GM19238 (cell line): ENCODE measurements around the gene LRRN4CL.
"Not testable (repeated sequence)": the region's sequence is repeated elsewhere in the genome, so short reads cannot be mapped to it uniquely, and the experiment has no call there.

Experiments used
- DNase-seq: peaks from one replicate; pipeline ENCODE4 v3.0.0; 2011; ENCODE audit warnings: low spot score; ENCODE audit not compliant: insufficient read length

Gene LRRN4CL

DNA sequence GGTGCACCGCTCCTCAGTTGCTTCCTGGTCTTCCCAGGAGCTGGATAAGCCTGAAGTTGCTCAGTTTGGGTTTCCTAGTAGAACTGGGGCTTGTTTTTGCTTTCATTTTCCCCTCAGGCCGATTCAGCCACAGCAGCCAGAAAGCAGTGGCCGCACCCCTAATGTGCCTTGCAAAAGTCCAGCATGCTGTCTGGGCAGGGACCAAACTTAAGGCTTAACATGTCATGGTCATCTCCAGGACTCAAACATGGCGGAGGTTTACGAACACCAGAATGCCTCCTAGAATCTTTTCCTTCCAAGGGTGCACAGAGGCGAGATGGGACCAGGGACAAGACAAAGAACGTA is 20.6 kb upstream of the LRRN4CL start:
- no peak for DNase-seq

DNA sequence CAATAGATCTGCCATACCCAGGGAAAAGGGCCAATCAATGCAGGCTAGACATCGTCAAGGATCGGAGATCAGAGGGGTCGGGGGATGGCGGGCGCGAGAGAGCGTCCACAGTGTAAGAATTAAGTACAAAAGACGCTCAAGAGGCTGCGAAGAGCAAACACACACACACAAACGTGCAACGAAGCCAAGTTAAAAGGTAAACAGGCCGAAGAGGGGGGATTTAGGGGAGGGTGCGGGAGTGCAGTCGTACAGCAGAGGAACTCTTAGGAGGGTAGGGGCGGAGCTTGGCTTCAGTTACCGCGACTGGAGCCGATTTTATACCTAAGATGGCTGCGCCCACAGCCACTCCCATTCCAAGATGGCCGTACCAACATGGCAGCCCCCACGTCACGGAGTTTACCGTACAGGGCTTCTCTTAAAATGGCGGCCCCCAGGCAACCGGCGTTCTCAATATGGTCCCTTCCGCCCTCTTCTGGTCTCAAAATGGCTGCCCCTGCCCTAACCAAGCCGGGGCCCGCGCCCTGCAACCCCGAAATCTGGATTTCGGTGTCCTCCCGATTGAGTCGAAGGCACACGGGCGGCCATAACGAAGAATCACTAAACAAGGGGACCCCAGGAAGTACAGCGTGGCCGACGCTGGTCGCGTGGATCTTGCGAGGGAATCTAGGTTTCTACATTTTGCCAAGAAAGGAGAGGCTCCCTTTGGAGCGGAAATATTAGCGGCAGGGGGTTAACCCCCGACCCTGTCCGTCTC is 20.1 kb upstream of the LRRN4CL start:
- peak; percentile 83 for DNase-seq

DNA sequence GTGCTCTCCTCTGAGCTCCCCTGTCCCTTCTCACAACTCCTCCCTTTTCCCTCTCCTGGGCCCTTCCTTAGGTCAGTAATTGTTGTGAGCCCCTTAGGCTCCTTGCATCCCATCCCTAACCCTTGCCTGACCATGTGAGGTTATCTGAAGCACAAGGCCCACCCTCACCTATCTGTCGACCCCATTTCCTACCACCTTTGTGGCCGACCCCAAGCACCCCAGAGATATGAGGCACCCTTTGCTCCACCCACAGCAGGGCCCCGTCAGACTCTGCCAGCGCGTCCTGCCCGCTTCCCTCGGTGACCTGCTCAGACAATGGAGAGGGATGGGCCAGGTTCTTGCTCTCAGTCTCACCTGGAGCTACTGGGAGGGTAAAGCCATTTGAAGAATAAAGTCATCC is 19.5 kb upstream of the LRRN4CL start:
- DNase-seq, result no peak

DNA sequence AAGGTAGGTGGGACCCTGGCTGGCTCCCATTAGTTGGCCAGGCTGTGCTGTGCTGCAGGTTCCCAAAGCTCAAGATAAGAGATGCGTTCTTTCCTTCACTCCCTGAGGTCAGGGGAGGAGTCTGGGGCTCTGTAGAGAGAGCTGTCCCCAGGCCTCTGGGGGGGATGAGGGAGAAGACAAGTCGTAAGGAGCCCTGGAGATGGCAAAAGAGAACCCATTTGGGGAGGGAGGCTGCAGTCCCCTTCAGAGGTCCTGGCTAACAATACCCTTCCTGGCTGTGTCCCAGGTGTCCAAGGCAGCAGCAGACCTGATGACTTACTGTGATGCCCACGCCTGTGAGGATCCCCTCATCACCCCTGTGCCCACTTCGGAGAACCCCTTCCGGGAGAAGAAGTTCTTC is 19.1 kb upstream of the LRRN4CL start:
- DNase-seq, result no peak

DNA sequence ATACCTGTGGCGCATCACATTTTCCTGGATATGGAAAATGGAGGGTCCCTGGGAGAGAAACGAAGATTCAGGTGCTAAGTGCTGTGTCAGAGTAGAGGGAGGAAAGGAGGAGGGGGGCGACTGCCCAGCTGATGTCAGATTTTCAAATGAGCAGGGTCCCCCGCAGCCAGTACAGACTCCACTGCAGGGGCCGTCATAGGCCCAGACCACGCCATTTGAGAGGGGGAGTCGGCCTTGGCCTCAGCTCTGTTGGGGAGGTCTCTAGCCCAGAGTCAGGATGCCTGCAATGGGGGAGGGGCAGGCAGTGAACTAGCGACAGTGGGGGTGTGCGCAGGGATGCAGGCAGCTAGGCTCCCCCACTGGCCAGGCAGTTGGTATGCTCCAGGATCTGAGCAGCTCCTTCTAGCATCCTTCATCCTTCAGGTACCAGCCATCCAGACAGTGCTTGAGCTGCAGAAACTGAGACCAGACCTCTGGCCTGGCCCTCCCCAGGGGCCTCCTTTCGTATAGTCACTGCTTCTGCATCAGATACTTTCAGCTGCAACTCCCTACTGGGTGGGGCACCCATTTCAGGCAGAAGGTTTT is 18.0 kb upstream of the LRRN4CL start, which contains the start of the genes BSCL2 and GNG3:
TSS of gene BSCL2 (minus strand) at position 148 of the 585 bp plus-strand sequence. CDS start 229 bp downstream, outside the sequence.
TSS of gene GNG3 (plus strand) at position 400 of the 585 bp plus-strand sequence. CDS start 620 bp downstream, outside the sequence.
- no peak for DNase-seq

DNA sequence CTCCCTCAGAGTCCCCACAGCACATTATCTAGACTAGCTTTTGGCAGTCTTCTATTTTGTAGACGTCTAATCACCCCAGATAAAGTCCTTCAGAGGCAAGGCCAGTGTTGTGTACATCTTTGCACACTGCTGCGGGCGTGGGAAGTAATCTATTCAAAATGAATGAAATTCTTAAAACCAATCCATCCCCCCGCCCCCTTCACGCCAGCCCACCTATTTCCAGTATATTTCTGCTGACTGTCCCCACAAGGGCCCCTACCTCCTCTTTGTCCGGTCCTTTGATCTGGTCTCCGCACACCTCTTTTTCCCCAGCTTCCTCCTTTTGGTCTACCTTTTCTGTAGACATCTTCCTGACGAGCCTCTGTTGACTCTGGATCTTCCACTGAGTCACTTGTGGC is 17.5 kb upstream of the LRRN4CL start:
- DNase-seq, result no peak

DNA sequence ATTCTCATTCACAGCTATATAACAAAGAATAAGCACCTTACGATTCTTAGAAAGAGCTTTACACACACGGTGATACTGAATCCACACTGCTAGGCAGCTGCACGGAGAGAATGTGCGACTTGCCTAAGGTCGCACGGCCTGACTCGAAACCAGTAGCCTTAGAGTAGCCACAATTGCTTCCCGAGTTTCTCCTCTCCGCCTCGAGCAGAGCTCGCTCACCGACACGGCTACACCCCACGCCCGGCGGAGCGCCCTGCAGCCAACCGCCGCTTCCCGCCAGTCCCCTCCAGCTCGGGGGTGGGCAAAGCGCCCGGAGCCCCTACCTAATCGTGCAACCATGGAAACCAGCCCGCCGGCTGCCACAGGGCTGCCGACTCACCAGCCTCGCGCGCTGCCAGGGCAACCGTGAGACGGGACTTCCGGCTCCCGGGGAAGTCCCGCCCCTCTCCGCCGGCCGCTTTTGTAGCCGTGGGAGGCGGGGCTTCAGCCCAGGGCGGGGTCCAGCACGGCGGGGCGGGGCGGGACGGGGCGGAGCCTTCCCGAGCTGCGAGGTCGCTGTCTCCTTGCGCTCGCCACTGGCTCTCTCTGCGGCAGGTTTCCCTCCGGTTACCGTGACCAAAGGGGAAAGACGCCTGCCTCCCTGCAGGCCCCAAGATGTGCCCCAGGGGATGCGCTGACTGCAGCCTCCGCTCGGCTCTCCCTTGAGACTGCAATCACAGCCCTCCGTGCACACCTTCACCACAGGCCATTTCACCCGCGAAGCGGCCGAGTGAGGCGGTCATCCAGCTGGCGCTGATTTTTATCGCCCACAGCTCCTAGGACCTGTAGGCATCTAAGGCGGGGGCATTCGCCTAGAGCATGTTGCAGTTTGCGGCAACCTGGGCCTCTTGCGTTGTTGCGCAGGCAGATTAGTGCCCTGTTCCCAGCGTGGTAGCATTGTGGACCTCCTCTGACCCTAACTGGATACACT is 16.8 kb upstream of the LRRN4CL start:
- peak; percentile 87 for DNase-seq

DNA sequence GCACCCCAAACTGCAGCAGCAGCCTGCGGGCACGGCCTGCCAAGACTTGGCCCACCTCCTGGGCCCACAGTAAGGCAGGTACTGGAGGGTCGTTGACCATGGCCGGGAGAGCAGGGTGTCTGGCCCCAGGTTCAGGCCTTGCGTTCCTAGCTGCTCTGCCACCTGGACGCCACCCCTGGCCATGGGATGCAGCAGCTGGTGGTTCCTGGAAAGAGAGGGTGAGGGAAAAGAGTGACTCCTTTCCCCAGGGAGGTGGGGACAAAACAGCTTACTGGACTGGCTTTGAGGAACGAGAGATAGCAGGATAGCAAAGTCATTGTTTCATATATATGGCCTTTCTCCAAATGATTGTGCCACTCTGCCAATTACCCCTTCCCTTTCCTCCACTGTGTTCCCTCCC is 16.1 kb upstream of the LRRN4CL start:
- no peak for DNase-seq

DNA sequence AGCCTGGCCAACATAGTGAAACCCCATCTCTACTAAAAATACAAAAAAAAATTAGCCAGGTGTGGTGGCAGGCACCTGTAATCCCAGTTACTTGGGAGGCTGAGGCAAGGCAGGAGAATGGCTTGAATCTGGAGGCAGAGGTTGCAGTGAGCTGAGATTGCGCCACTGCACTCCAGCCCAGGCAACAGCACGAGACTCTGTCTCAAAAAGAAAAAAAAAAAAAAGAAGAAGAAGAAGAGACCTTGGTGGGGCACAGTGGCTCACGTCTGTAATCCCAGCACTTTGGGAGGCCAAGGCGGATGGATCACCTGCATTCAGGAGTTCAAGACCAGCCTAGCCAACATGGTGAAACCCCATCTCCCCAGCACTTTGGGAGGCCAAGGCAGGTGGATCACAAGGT is 14.6 kb upstream of the LRRN4CL start:
- DNase-seq, result not testable (repeated sequence)

DNA sequence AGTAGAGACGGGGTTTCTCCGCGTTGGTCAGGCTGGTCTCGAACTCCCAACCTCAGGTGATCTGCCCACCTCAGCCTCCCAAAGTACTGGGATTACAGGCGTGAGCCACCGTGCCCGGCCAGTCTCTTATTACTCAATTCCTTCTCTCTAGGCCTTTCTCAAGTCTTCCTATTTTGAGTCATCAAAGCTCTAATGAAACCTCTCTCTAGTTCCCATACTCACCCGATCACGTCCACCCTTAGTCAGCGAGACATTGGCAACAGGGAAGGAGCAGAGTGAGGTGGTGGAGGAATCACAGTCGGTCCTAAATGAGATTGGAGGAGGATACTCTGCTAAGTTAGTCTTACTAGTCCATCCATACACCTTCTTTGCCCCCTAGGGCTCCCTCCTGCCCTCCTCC is 12.9 kb upstream of the LRRN4CL start:
- no peak for DNase-seq

DNA sequence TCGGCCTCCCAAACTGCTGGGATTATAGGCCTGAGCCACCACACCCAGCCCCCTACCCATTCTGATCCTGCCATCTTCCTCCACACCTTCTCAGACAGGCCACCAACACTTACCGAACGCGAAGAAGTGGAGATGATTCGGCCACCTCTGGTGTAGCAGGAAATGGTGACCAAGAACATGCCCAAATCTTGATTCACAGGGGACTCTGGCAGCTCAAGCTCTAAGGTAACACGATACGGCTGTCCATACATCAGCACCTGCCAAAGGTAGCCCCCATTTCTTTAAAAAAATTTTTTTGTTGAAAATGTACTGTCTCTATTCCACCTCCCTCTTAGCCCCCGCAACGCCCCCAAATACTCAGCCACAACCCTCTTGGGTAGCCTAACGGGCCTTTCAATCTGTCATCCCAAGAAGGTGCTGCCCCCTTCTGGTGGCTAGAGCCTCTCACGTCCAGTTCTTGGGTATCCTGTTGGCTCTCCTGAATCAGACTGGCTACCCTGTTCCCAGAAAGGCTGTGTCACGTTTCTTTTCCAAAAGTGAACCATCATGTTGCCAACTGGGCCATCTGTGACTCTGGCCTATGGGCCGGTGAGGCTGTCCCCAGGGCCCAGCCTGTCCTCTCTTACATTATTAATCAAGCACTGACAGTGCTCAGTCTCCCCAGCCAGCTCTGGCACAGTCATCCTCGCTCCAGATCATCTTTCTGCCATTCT is 5.3 kb upstream of the LRRN4CL start:
- peak; percentile 70 for DNase-seq

DNA sequence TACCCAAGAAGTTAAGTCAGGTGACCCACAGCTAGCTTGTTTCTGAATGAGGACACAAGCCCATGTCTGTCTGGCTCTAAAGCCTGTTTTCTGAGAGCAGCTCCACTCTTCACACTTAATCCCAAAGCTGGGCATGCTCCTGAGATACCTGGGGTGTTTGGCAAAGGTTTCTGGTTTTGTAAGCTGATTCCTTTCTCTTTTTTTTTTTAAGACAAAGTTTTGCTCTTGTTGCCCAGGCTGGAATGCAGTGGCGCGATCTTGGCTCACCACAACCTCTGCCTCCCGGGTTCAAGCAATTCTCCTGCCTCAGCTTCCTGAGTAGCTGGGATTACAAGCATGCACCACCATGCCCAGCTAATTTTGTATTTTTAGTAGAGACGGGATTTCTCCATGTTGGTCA is 4.3 kb upstream of the LRRN4CL start:
- not testable (repeated sequence) for DNase-seq

DNA sequence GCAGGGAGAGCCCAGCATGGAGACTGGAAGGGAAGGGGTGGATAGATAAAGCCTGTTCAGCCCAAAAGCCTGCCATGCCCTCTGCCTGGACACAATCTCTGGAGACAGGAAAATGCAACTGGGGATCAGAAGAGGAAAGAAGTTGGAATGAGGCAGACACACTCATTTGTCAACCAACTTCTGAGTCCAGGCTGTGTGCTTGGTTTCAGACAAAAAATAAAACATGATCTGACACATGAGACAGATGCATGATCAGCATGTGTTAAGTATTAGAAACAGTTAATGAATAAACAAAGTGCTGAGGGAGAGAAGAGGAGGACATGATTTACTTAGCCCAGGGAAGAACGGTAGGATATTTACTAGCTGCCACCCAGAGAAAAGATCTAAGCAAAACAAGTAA is 839 bp downstream of the LRRN4CL start:
- DNase-seq, result no peak

DNA sequence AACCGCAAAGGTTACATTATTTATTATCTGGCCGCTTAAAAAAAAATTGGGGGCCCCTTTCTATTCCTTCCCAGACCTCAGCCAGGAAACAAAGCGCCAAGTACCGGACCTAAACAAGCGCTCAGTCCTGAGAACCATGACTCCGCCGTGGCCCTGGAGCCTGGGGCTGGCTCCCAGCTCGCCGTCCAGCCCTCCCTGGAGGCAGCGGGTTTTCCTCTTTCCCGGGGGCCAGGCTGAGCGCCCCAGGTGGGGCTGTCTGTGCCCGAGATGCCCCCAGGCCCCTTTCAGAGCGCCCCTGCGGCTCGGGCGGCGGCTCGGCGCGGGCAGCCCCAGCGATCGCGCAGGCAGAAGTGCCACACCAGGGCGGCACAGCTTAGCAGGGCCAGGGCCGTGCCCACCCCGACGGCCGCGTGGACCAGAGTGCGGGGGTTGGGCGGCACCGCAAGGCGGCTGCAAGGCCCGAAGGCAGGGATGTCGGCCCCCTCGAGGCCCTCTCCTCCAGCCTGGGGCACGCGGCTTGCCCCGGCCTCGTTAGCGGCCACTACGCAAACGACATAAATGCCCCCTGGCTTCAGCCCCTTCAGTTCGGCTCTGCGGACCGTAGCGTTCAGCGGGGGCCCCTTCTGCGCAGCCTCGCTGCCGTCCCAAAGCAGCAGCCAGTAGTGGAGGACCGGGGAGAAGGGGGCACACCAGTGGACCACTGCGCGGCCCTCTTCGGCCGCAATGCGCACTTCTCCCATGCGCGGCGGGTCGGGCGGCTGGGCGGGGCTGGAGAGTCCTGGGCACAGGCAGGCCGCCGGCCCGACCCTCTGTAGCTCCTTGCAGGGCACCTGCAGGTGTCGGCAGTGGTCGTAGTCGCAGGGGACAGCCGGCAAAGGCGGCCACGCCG is 1.6 kb downstream of the LRRN4CL start:
- no peak for DNase-seq

DNA sequence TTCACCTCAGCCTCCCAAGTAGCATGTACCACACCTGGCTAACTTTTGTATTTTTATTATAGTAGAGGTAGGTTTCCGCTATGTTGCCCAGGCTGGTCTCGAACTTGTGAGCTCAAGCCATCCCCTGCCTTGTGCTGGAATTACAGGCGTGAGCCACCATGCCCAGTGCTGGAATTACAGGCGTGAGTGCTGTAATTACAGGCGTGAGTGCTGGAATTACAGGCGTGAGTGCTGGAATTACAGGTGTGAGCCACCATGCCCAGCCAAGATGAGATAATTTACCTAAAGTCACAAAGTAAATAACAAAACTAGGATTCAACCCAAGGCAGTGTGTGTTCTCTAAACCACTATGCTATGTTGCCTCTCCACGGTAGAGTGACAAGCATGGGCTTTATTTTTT is 6.8 kb downstream of the LRRN4CL start:
- no peak for DNase-seq

DNA sequence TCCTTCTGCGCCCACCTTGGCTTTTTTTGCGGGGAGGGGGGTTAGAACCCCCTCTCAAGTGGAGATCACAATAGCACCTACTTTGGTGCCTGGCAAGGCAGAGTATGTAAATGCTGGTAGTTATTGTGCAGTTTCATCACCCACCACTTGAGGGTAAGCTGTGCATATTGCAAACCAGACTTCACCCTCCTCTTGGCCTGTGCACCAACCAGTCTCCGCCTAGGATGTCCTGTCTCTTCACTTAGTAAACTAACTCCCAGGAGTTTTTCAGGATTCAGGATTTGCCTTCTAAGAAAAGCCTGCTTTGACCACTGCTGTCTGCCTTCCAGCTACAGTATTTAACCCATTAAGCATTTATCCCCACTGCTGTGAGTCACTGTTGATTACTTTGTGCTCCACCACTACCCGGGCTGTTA is 8.5 kb downstream of the LRRN4CL start:
- DNase-seq, result no peak

DNA sequence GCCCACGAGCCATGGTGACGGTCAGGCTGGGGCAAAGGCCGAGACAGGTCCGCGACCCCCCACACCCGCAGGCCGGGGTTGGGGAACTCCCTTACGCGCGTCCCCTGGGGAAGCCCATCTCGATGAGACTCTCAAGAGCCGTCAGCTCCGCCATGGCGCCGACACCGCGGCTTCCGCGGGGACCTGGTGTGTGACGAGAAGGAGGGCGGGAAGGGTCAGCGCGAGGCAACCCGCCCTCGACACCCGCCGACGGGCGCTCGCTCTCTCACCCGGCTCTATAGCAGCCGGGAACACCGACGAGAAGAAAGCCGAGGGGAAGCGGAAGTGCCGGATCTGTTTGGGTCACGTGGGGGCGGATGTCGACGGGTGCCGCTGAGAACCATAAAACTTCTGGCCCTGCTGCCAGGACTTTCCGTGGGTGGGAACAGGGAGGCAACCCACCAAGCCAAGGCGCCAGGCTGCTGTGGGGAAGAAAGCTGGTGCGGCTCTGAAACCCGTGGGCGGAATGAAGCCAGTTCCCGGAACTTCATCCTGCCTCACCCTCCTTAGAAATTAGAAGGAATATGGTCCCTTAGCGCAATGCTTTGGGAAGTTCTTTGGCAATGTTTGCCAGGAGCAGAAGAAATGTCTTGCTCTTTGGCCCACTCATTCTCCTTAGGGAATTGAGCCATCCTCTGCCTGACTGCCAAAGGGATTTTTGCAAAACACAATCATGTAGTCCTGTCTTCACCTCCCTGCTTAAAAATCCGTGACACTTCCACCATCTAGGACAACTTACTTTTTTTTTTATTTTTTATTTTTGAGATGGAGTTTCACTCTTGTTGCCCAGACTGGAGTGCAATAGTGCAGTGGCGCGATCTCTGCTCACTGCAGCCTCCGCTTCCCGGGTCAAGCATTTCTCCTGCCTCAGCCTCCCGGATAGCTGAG is 10.3 kb downstream of the LRRN4CL start, which contains the start of gene UBXN1:
TSS of gene UBXN1 (minus strand) at position 304 of the 927 bp plus-strand sequence. CDS start at position 154, 150 bp downstream.
- DNase-seq, result peak; percentile 91

DNA sequence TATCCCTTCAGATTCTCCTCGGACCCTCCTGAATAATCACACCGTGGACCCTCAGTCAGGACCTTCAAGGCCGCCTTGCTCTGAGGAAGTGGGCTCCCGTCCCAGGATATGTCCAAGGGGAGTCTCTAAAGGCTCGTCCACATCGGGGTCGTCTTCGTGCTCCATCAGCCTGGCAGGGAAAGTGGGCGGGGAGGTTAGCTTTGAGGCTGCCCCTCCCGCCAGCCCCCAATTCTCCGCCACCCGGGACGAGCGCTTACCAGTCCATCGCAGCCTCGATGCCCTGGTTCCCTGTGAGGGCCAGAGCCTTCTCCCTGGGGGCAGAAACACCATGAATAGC is 10.9 kb downstream of the LRRN4CL start:
- no peak for DNase-seq

DNA sequence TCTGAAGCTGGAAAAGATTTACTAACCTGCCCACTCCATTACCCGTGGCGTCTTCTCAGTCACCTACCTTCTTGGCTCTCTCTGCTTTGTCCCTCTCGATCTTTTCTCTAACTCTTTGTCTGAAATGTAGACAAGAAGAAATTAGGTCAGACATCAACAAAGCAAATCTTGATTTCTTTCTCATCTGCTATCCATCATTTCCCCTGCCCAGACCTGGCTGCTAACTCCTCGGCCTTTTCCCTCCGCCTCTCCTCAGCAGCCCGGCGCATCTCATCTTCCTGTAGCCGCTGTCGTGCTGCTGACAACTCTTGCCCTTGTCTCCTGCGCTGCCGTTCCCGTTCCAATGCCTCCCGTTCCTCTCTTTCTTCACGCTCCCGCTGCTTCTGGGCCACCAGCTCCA is 11.6 kb downstream of the LRRN4CL start:
- no peak for DNase-seq
